Inflammatory macrophage treated with lipopolysaccharide for 4 hours (primary cell): ENCODE results near the gene LGALS9B.
"Not testable (repeated sequence)": the region's sequence is repeated elsewhere in the genome, so short reads cannot be mapped to it uniquely, and the experiment has no call there.

Experiments used
- DNase-seq: peaks from one replicate; pipeline ENCODE4 v3.0.0-alpha.2; 2020

Gene LGALS9B

GRCh38 chr17:20467447-20467846 lies at the start of gene LGALS9B:
Gene LGALS9B (minus strand): TSS chr17:20467539. CDS start chr17:20467470, 69 bp downstream.
- not testable (repeated sequence) for DNase-seq

GRCh38 chr17:20516986-20517385 lies 49.6 kb upstream of the LGALS9B start:
- DNase-seq, result not testable (repeated sequence)

GRCh38 chr17:20515099-20515498 lies 47.8 kb upstream of the LGALS9B start:
- DNase-seq, result not testable (repeated sequence)

GRCh38 chr17:20513539-20513938 lies 46.2 kb upstream of the LGALS9B start:
- not testable (repeated sequence) for DNase-seq

- DNase-seq, result not testable (repeated sequence)
Measured at GRCh38 chr17:20512378-20512777, 45.0 kb upstream of the LGALS9B start.

- DNase-seq, result not testable (repeated sequence)
Measured at GRCh38 chr17:20511778-20512177, 44.4 kb upstream of the LGALS9B start.

- DNase-seq, result not testable (repeated sequence)
Measured at GRCh38 chr17:20505333-20505732, 38.0 kb upstream of the LGALS9B start.

GRCh38 chr17:20504388-20505066 lies 37.2 kb upstream of the LGALS9B start:
- not testable (repeated sequence) for DNase-seq

- DNase-seq, result not testable (repeated sequence)
Measured at GRCh38 chr17:20501896-20502295, 34.6 kb upstream of the LGALS9B start.

- DNase-seq, result not testable (repeated sequence)
Measured at GRCh38 chr17:20500346-20500745, 33.0 kb upstream of the LGALS9B start.

GRCh38 chr17:20495420-20495819 lies 28.1 kb upstream of the LGALS9B start:
- DNase-seq, result not testable (repeated sequence)

GRCh38 chr17:20494735-20495134 lies 27.4 kb upstream of the LGALS9B start:
- DNase-seq, result not testable (repeated sequence)

GRCh38 chr17:20494147-20494546 lies 26.8 kb upstream of the LGALS9B start:
- not testable (repeated sequence) for DNase-seq

- not testable (repeated sequence) for DNase-seq
Measured at GRCh38 chr17:20492971-20493370, 25.6 kb upstream of the LGALS9B start.

GRCh38 chr17:20492099-20492498 lies 24.8 kb upstream of the LGALS9B start:
- DNase-seq, result not testable (repeated sequence)

GRCh38 chr17:20484930-20485329 lies 17.6 kb upstream of the LGALS9B start:
- DNase-seq, result not testable (repeated sequence)

- DNase-seq, result not testable (repeated sequence)
Measured at GRCh38 chr17:20479889-20480591, 12.7 kb upstream of the LGALS9B start.

GRCh38 chr17:20477398-20478071 lies 10.2 kb upstream of the LGALS9B start:
- DNase-seq, result not testable (repeated sequence)

- not testable (repeated sequence) for DNase-seq
Measured at GRCh38 chr17:20475137-20475831, 7.9 kb upstream of the LGALS9B start.

GRCh38 chr17:20474081-20474480 lies 6.7 kb upstream of the LGALS9B start:
- DNase-seq, result not testable (repeated sequence)

GRCh38 chr17:20469946-20470345 lies 2.6 kb upstream of the LGALS9B start:
- not testable (repeated sequence) for DNase-seq

- DNase-seq, result not testable (repeated sequence)
Measured at GRCh38 chr17:20469107-20469506, 1.8 kb upstream of the LGALS9B start.

- not testable (repeated sequence) for DNase-seq
Measured at GRCh38 chr17:20466999-20467398, 340 bp downstream of the LGALS9B start.
